Liver (tissue), 9 donors: Measurements from ENCODE around the gene ARMC9. TPM values are rescaled to one million over a fixed set of nuclear protein-coding genes. Genes with fewer than 3 reads are reported as not detected.

Source experiments
- DNase-seq: peaks from one replicate; pipeline ENCODE4 v3.0.0-alpha.2; 2017; ENCODE audit warnings: low spot score
- H3K27ac ChIP-seq, 2 donors: one replicate each; pipeline ENCODE4 v1.7.0; 2013; ENCODE audit warnings: inconsistent platforms in 2 of 2, low read length in 2 of 2, control low read depth in 1 of 2, low read depth in 1 of 2, mild to moderate bottlenecking in 1 of 2
- H3K27me3 ChIP-seq, 4 donors: one replicate each; pipeline versions ENCODE4 v1.6.1 to v1.7.0; 2013; ENCODE audit warnings: low read length in 3 of 4, inconsistent platforms in 1 of 4, mild to moderate bottlenecking in 1 of 4, moderate library complexity in 1 of 4; ENCODE audit not compliant: control insufficient read depth in 4 of 4, insufficient read depth in 4 of 4
- H3K36me3 ChIP-seq, 4 donors: one replicate each; pipeline versions ENCODE4 v1.6.1 to v1.7.0; 2013; ENCODE audit warnings: low read length in 3 of 4, mild to moderate bottlenecking in 3 of 4, low read depth in 1 of 4, moderate library complexity in 1 of 4; ENCODE audit not compliant: control insufficient read depth in 4 of 4, insufficient read depth in 3 of 4
- H3K4me1 ChIP-seq, 4 donors: one replicate each; pipeline versions ENCODE4 v1.6.1 to v1.7.0; 2013; ENCODE audit warnings: low read length in 3 of 4, mild to moderate bottlenecking in 3 of 4, moderate library complexity in 1 of 4; ENCODE audit not compliant: control insufficient read depth in 4 of 4, insufficient read depth in 4 of 4
- H3K4me3 ChIP-seq, 3 donors: one replicate each; pipeline versions ENCODE4 v1.6.1 to v1.7.0; 2013; ENCODE audit warnings: low read length in 3 of 3, control low read depth in 1 of 3, low read depth in 1 of 3, mild to moderate bottlenecking in 1 of 3
- H3K9ac ChIP-seq, 2 donors: one replicate each; pipeline ENCODE4 v1.7.0; 2013; ENCODE audit warnings: low read length in 2 of 2, mild to moderate bottlenecking in 2 of 2, moderate library complexity in 2 of 2, control low read depth in 1 of 2, low read depth in 1 of 2
- H3K9me3 ChIP-seq, 4 donors: one replicate each; pipeline versions ENCODE4 v1.6.1 to v1.7.0; 2013; ENCODE audit warnings: low read length in 3 of 4; ENCODE audit not compliant: control insufficient read depth in 4 of 4
- ATF3 ChIP-seq: IDR thresholded peaks from 2 replicates; pipeline ENCODE4 v1.6.1; 2016; ENCODE audit warnings: antibody characterized with exemption
- CTCF ChIP-seq: fragments of 150-350 bp; IDR thresholded peaks from 2 replicates; pipeline ENCODE4 v1.5.1; 2017; ENCODE audit warnings: improper control_type of control experiment, low read depth, low read length; ENCODE audit not compliant: missing input control
- EGR1 ChIP-seq, 2 donors: IDR thresholded peaks; 2 replicates each; pipeline ENCODE4 v1.6.1; 2016 to 2018; ENCODE audit warnings: antibody characterized with exemption in 2 of 2, low read depth in 2 of 2
- FOXA1 ChIP-seq: IDR thresholded peaks from 2 replicates; pipeline ENCODE4 v1.6.1; 2016; ENCODE audit warnings: antibody characterized with exemption
- FOXA2 ChIP-seq: IDR thresholded peaks from 2 replicates; pipeline ENCODE4 v1.6.1; 2016; ENCODE audit warnings: antibody characterized with exemption
- GABPA ChIP-seq, 2 donors: IDR thresholded peaks in 1 of 2; conservative IDR thresholded peaks in 1 of 2; 2 replicates each; pipeline ENCODE4 v1.6.1; 2016; ENCODE audit warnings: antibody characterized with exemption in 2 of 2, mild to moderate bottlenecking in 1 of 2, moderate library complexity in 1 of 2
- HNF4A ChIP-seq, 2 donors: conservative IDR thresholded peaks; 2 replicates each; pipeline ENCODE4 v1.6.1; 2016; ENCODE audit warnings: antibody characterized with exemption in 2 of 2, mild to moderate bottlenecking in 2 of 2
- HNF4G ChIP-seq: IDR thresholded peaks from 2 replicates; pipeline ENCODE4 v1.6.1; 2016; ENCODE audit warnings: antibody characterized with exemption
- JUND ChIP-seq, 2 donors: IDR thresholded peaks; 2 replicates each; pipeline ENCODE4 v1.6.1; 2016; ENCODE audit warnings: antibody characterized with exemption in 2 of 2
- MAX ChIP-seq: IDR thresholded peaks from 2 replicates; pipeline ENCODE4 v1.6.1; 2016; ENCODE audit warnings: antibody characterized with exemption
- NR2F2 ChIP-seq: IDR thresholded peaks from 2 replicates; pipeline ENCODE4 v1.6.1; 2016; ENCODE audit warnings: antibody characterized with exemption
- RAD21 ChIP-seq, 2 donors: IDR thresholded peaks; 2 replicates each; pipeline ENCODE4 v1.6.1; 2016; ENCODE audit warnings: antibody characterized with exemption in 2 of 2, mild to moderate bottlenecking in 2 of 2
- REST ChIP-seq: IDR thresholded peaks from 2 replicates; pipeline ENCODE4 v1.6.1; 2016; ENCODE audit warnings: antibody characterized with exemption, mild to moderate bottlenecking
- RXRA ChIP-seq, 2 donors: IDR thresholded peaks; 2 replicates each; pipeline ENCODE4 v1.6.1; 2017 to 2018; ENCODE audit warnings: antibody characterized with exemption in 2 of 2, mild to moderate bottlenecking in 1 of 2
- SP1 ChIP-seq: IDR thresholded peaks from 2 replicates; pipeline ENCODE4 v1.6.1; 2018; ENCODE audit warnings: antibody characterized with exemption, mild to moderate bottlenecking
- TAF1 ChIP-seq: conservative IDR thresholded peaks from 2 replicates; pipeline ENCODE4 v1.6.1; 2016; ENCODE audit warnings: antibody characterized with exemption, mild to moderate bottlenecking
- YY1 ChIP-seq: IDR thresholded peaks from 2 replicates; pipeline ENCODE4 v1.6.1; 2016; ENCODE audit warnings: antibody characterized with exemption, mild to moderate bottlenecking
- ZBTB33 ChIP-seq: IDR thresholded peaks from 2 replicates; pipeline ENCODE4 v1.6.1; 2016; ENCODE audit warnings: antibody characterized with exemption
- WGBS: extraction: QIAGEN DNeasy Blood & Tissue Kit; methylation state at CpG from one replicate; pipeline ENCODE4 v1.1.7; 2013; 5-methylcytosine and 5-hydroxymethylcytosine counted together
- polyA plus RNA-seq, 2 donors: library from polyadenylated mRNA; stranded (reverse) in 1 of 2; unstranded in 1 of 2; fragments of 200-250 nt in 1 of 2; fragments of >200 nt in 1 of 2; fragmentation: Nextera tagmentation in 1 of 2; extraction: Ambion mirVana in 1 of 2; gene quantifications; one replicate each; pipeline versions ENCODE4 v1.2.1 to v1.2.3, GENCODE V29; 2013 to 2015
- total RNA-seq, 2 donors: library from RNA; depleted of rRNA; stranded (reverse); fragments of >200 nt; gene quantifications; one replicate each; pipeline ENCODE4 v1.2.3, GENCODE V29; 2014
- donor health status: healthy.
- donor health status: healthy.
- donor health status: healthy.
- donor health status: healthy.
- donor health status: healthy.

ARMC9 gene
- total and polyA plus RNA-seq, 4 donors = 1.1 to 2.3 (median 1.8) TPM

GRCh38 chr2:231373786-231374349 is 175.4 kb downstream of the ARMC9 start:
- Histone ChIP-seq H3K27ac (no peak overlapping the region), H3K36me3 (no peaks in the 10 kb centered on the region), H3K9ac (no peak overlapping the region), H3K4me3 (no peak overlapping the region), H3K4me1 (no peaks in the 10 kb centered on the region), H3K27me3 (no peaks in the 10 kb centered on the region), H3K9me3 (no peaks in the 10 kb centered on the region)
- 92% methylated on average over 9 of the region's 9 CpGs for WGBS
- TF ChIP-seq REST (no peak), FOXA1 (no peak), RXRA (IDR thresholded peaks at IDR 0.05) (no peak), ZBTB33 (no peak), TAF1 (no peak), NR2F2 (no peak), FOXA2 (no peak), JUND (IDR thresholded peaks at IDR 0.05) (no peak), GABPA (IDR thresholded peaks at IDR 0.05 in 1 of 2, conservative IDR thresholded peaks at IDR 0.05 in 1 of 2) (no peak), YY1 (no peak)
- no peak for DNase-seq

GRCh38 chr2:231374771-231375170 is 176.3 kb downstream of the ARMC9 start:
- no peaks in the 10 kb centered on the region for H3K9me3 ChIP-seq
- H3K27me3 ChIP-seq = no peaks in the 10 kb centered on the region
- H3K4me1 ChIP-seq = no peaks in the 10 kb centered on the region
- no peak for TF ChIP-seq REST
- TF ChIP-seq ZBTB33 = no peak
- TF ChIP-seq TAF1 = no peak
- TF ChIP-seq NR2F2 = no peak
- no peak for TF ChIP-seq RAD21 (IDR thresholded peaks at IDR 0.05)
- no peak for TF ChIP-seq CTCF
- no peak for TF ChIP-seq GABPA (IDR thresholded peaks at IDR 0.05 in 1 of 2, conservative IDR thresholded peaks at IDR 0.05 in 1 of 2)
- no peak for TF ChIP-seq JUND (IDR thresholded peaks at IDR 0.05)
- no peak for TF ChIP-seq EGR1 (IDR thresholded peaks at IDR 0.05; ENCODE audit: low read depth in 2 of 2)
- no peak for TF ChIP-seq ATF3
- no peak for TF ChIP-seq MAX
- no peak for TF ChIP-seq YY1
- no peak for TF ChIP-seq HNF4A (conservative IDR thresholded peaks at IDR 0.05)
- TF ChIP-seq HNF4G = no peak
- TF ChIP-seq FOXA2 = no peak
- TF ChIP-seq FOXA1 = no peak
- TF ChIP-seq SP1 = no peak
- no peak for TF ChIP-seq RXRA (IDR thresholded peaks at IDR 0.05)
- H3K36me3 ChIP-seq = no peaks in the 10 kb centered on the region
- no peak overlapping the region for H3K9ac ChIP-seq
- no peak for DNase-seq
- WGBS = 92% methylated on average over 2 of the region's 2 CpGs
- H3K27ac ChIP-seq = no peak overlapping the region
- H3K4me3 ChIP-seq = no peak overlapping the region
